H9 (cell line): ENCODE results near the gene CD163L1. TPM values are rescaled to one million over a fixed set of nuclear protein-coding genes. Genes with fewer than 3 reads are reported as not detected.

ENCODE experiments used
- DNase-seq: peaks from one replicate; pipeline ENCODE4 v3.0.0-alpha.2; 2017
- H2AFZ ChIP-seq: one replicate; pipeline ENCODE4 v1.6.1; 2013; ENCODE audit warnings: mild to moderate bottlenecking, low read length, control low read depth, moderate library complexity
- H2AK5ac ChIP-seq: 2 replicates; pipeline ENCODE4 v1.6.1; 2013; ENCODE audit warnings: low read length, control low read depth, mixed read lengths; ENCODE audit not compliant: insufficient read length
- H2BK120ac ChIP-seq: one replicate; pipeline ENCODE4 v1.6.1; 2013; ENCODE audit warnings: low read depth, mild to moderate bottlenecking, low read length, control low read depth, inconsistent platforms; ENCODE audit not compliant: poor library complexity, severe bottlenecking
- H2BK12ac ChIP-seq: 2 replicates; pipeline ENCODE4 v1.6.1; 2013; ENCODE audit warnings: low read length, control low read depth, mixed read lengths, low read depth; ENCODE audit not compliant: insufficient read length
- H2BK15ac ChIP-seq: 2 replicates; pipeline ENCODE4 v1.6.1; 2013; ENCODE audit warnings: low read depth, low read length, control low read depth
- H2BK20ac ChIP-seq: one replicate; pipeline ENCODE4 v1.6.1; 2013; ENCODE audit warnings: low read depth, mild to moderate bottlenecking, low read length, control low read depth, inconsistent platforms; ENCODE audit not compliant: poor library complexity, severe bottlenecking
- H2BK5ac ChIP-seq: 2 replicates; pipeline ENCODE4 v1.6.1; 2013; ENCODE audit warnings: low read length, control low read depth, mixed read lengths; ENCODE audit not compliant: insufficient read length
- H3K14ac ChIP-seq: 2 replicates; pipeline ENCODE4 v1.6.1; 2013; ENCODE audit warnings: low read length, control low read depth; ENCODE audit not compliant: insufficient read depth
- H3K18ac ChIP-seq: 2 replicates; pipeline ENCODE4 v1.6.1; 2013; ENCODE audit warnings: low read depth, mild to moderate bottlenecking, mixed read lengths, low read length, control low read depth; ENCODE audit not compliant: insufficient read length
- H3K23ac ChIP-seq: 2 replicates; pipeline ENCODE4 v1.6.1; 2013; ENCODE audit warnings: low read length, control low read depth, mixed read lengths, low read depth; ENCODE audit not compliant: insufficient read length
- H3K23me2 ChIP-seq: 2 replicates; pipeline ENCODE4 v1.6.1; 2013; ENCODE audit warnings: low read depth, mild to moderate bottlenecking, mixed read lengths, low read length, control low read depth; ENCODE audit not compliant: insufficient read length, poor library complexity, severe bottlenecking
- H3K27ac ChIP-seq: 2 replicates; pipeline ENCODE4 v1.5.1; 2013; ENCODE audit warnings: low read length, control low read depth, mixed read lengths, low read depth; ENCODE audit not compliant: insufficient read length
- H3K27me3 ChIP-seq: 2 replicates; pipeline ENCODE4 v1.6.1; 2013; ENCODE audit warnings: low read length, control low read depth, inconsistent platforms; ENCODE audit not compliant: insufficient read depth
- H3K4ac ChIP-seq: 2 replicates; pipeline ENCODE4 v1.6.1; 2013; ENCODE audit warnings: low read depth, mild to moderate bottlenecking, control low read depth, inconsistent platforms, low read length, moderate library complexity
- H3K4me1 ChIP-seq: 2 replicates; pipeline ENCODE4 v1.6.1; 2013; ENCODE audit warnings: low read length, control low read depth, inconsistent platforms; ENCODE audit not compliant: insufficient read depth
- H3K4me2 ChIP-seq: 2 replicates; pipeline ENCODE4 v1.6.1; 2013; ENCODE audit warnings: low read length, control low read depth, mixed read lengths; ENCODE audit not compliant: insufficient read length, insufficient read depth
- H3K56ac ChIP-seq: 2 replicates; pipeline ENCODE4 v1.6.1; 2013; ENCODE audit warnings: low read depth, mild to moderate bottlenecking, mixed read lengths, low read length, control low read depth; ENCODE audit not compliant: insufficient read length
- H3K79me1 ChIP-seq: 2 replicates; pipeline ENCODE4 v1.6.1; 2013; ENCODE audit warnings: low read depth, mild to moderate bottlenecking, moderate library complexity, low read length, control low read depth, inconsistent platforms; ENCODE audit not compliant: insufficient read depth, poor library complexity, severe bottlenecking
- H3K79me2 ChIP-seq: 2 replicates; pipeline ENCODE4 v1.6.1; 2013; ENCODE audit warnings: low read length, control low read depth, inconsistent platforms; ENCODE audit not compliant: insufficient read depth
- H3K9ac ChIP-seq: 2 replicates; pipeline ENCODE4 v1.6.1; 2013; ENCODE audit warnings: low read length, control low read depth, mixed read lengths; ENCODE audit not compliant: insufficient read length; ENCODE audit errors: extremely low read depth
- H3K9me3 ChIP-seq: one replicate; pipeline ENCODE4 v1.6.1; 2013; ENCODE audit warnings: low read depth, low read length, inconsistent platforms; ENCODE audit not compliant: control insufficient read depth
- H3T11ph ChIP-seq: one replicate; pipeline ENCODE4 v1.6.1; 2013; ENCODE audit warnings: mild to moderate bottlenecking, low read length, control low read depth, inconsistent platforms
- H4K20me1 ChIP-seq: one replicate; pipeline ENCODE4 v1.6.1; 2013; ENCODE audit not compliant: control insufficient read depth, insufficient read length, insufficient read depth
- H4K5ac ChIP-seq: 2 replicates; pipeline ENCODE4 v1.6.1; 2013; ENCODE audit warnings: low read depth, mild to moderate bottlenecking, mixed read lengths, low read length, control low read depth; ENCODE audit not compliant: insufficient read length
- H4K8ac ChIP-seq: replicated peaks from 2 replicates; pipeline ENCODE4 v1.6.1; 2013; ENCODE audit warnings: low read length, control low read depth, mixed read lengths, low read depth; ENCODE audit not compliant: insufficient read length
- H4K91ac ChIP-seq: 2 replicates; pipeline ENCODE4 v1.6.1; 2013; ENCODE audit warnings: low read depth, mild to moderate bottlenecking, moderate library complexity, mixed read lengths, low read length, control low read depth; ENCODE audit not compliant: insufficient read length
- H3K27ac Mint-ChIP-seq, 3 experiments: 2 replicates in 2 of 3; 3 replicates in 1 of 3; pipeline ENCODE4 v1.8.0; 2020 to 2021; ENCODE audit warnings: mixed read lengths in 3 of 3, mild to moderate bottlenecking in 1 of 3, moderate library complexity in 1 of 3
- H3K27me3 Mint-ChIP-seq: 2 replicates; pipeline ENCODE4 v1.8.0; 2021; ENCODE audit warnings: low read depth, mild to moderate bottlenecking, moderate library complexity, mixed read lengths
- H3K36me3 Mint-ChIP-seq, 3 experiments: 2 replicates in 2 of 3; 3 replicates in 1 of 3; pipeline ENCODE4 v1.8.0; 2020 to 2021; ENCODE audit warnings: low read depth in 3 of 3, mixed read lengths in 3 of 3; ENCODE audit not compliant: insufficient read depth in 1 of 3
- H3K4me1 Mint-ChIP-seq, 2 experiments: 2 replicates each; pipeline ENCODE4 v1.8.0; 2020; ENCODE audit warnings: mixed read lengths in 2 of 2
- H3K4me3 Mint-ChIP-seq, 2 experiments: 2 replicates in 1 of 2; 3 replicates in 1 of 2; pipeline ENCODE4 v1.8.0; 2020 to 2021; ENCODE audit warnings: mild to moderate bottlenecking in 2 of 2, mixed read lengths in 2 of 2, moderate library complexity in 1 of 2
- H3K9me3 Mint-ChIP-seq, 2 experiments: 2 replicates in 1 of 2; 3 replicates in 1 of 2; pipeline ENCODE4 v1.8.0; 2020; ENCODE audit warnings: mild to moderate bottlenecking in 2 of 2, mixed read lengths in 2 of 2, moderate library complexity in 1 of 2
- WGBS: extraction: QIAGEN DNeasy Blood & Tissue Kit; methylation state at CpG from one replicate; pipeline ENCODE4 v1.1.7; 2013; ENCODE audit warnings: missing lambda C conversion rate, low lambda C conversion rate, mixed read lengths; ENCODE audit not compliant: insufficient read length; ENCODE audit errors: extremely low coverage; 5-methylcytosine and 5-hydroxymethylcytosine counted together
- total RNA-seq: library from RNA; stranded (reverse); gene quantifications from 2 replicates; pipeline ENCODE4 v1.2.1, GENCODE V29; 2021
- TF ChIP-seq, protein P1 (sequence below): fragments of 200-600 bp; sonication (generic); conservative IDR thresholded peaks from 3 replicates; pipeline ENCODE4 v1.8.0; 2021; ENCODE audit warnings: antibody characterized with exemption, mild to moderate bottlenecking

CD163L1 gene
- total RNA-seq, 1 experiment from 2014 or later = 0.39 TPM

DNA sequence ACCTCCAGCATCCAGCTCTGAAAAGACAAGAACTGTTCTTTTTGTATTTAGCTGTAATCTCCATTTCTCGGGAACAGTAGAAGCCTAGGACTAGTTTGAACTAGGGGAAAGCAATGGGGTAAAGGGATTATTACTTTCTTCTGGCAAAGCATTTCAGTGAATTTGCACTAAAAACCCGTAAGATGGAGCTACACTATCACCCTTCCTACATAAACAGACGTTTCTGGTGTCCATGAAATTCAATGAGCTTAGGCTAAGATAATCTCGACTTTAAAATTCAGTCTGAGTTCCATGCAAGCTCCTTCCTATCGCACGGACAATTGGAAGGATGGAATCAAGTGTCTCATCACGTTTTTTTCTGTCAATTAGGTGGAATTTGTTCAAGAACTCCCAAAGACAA, 116.0 kb downstream of the CD163L1 start:
- Histone ChIP-seq H3K27me3 (no peaks in the 10 kb centered on the region), H3T11ph (no peak overlapping the region), H3K56ac (no peak overlapping the region), H3K9ac (no peak overlapping the region), H4K5ac (no peak overlapping the region), H3K4me2 (no peak overlapping the region), H2BK20ac (no peak overlapping the region), H3K18ac (no peak overlapping the region), H2AK5ac (no peak overlapping the region), H3K79me1 (no peaks in the 10 kb centered on the region), H3K23me2 (no peaks in the 10 kb centered on the region), H2BK12ac (no peak overlapping the region), H4K20me1 (no peaks in the 10 kb centered on the region), H3K79me2 (no peaks in the 10 kb centered on the region), H3K23ac (no peak overlapping the region), H2BK120ac (no peak overlapping the region), H3K4me1 (no peaks in the 10 kb centered on the region), H2AFZ (no peak overlapping the region), H3K4ac (no peak overlapping the region), H4K8ac (no peak overlapping the region), H2BK15ac (no peak overlapping the region), H3K14ac (no peak overlapping the region), H3K27ac (no peak overlapping the region), H2BK5ac (no peak overlapping the region), H4K91ac (no peak overlapping the region), H3K9me3 (peaks cover 12% of the 10 kb centered on the region)
- no peaks in the 10 kb centered on the region for H3K4me1 Mint-ChIP-seq
- H3K9me3 Mint-ChIP-seq = peaks cover 26 to 32% of the 10 kb centered on the region in 2 experiments
- no peak overlapping the region for H3K27ac Mint-ChIP-seq
- TF ChIP-seq, protein P1, sequence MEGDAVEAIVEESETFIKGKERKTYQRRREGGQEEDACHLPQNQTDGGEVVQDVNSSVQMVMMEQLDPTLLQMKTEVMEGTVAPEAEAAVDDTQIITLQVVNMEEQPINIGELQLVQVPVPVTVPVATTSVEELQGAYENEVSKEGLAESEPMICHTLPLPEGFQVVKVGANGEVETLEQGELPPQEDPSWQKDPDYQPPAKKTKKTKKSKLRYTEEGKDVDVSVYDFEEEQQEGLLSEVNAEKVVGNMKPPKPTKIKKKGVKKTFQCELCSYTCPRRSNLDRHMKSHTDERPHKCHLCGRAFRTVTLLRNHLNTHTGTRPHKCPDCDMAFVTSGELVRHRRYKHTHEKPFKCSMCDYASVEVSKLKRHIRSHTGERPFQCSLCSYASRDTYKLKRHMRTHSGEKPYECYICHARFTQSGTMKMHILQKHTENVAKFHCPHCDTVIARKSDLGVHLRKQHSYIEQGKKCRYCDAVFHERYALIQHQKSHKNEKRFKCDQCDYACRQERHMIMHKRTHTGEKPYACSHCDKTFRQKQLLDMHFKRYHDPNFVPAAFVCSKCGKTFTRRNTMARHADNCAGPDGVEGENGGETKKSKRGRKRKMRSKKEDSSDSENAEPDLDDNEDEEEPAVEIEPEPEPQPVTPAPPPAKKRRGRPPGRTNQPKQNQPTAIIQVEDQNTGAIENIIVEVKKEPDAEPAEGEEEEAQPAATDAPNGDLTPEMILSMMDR = no peak
- no peak for DNase-seq
- H3K4me3 Mint-ChIP-seq = no peak overlapping the region
- H3K36me3 Mint-ChIP-seq = peaks cover 8 to 24% (median 19%) of the 10 kb centered on the region in 3 experiments
- no CpG with 5 or more reads among the region's 7 CpGs for WGBS
- no peaks in the 10 kb centered on the region for H3K27me3 Mint-ChIP-seq
